ENCODE measurements around the gene SLIT1.

SLIT1 gene

GRCh38 chr10:97028126-97028831, 157.5 kb downstream of the SLIT1 start:
- Histone ChIP-seq H3K27me3 (ENCODE audit: control insufficient read depth in 5 of 5, insufficient read depth in 4 of 5, low read length in 5 of 5) (peaks cover 0 to 10% (median 0%) of the 10 kb centered on the region in 5 donors), H3K27ac (ENCODE audit: low read depth, low read length) (no peak overlapping the region), H3K9ac (ENCODE audit: low read length in 5 of 5) (no peak overlapping the region), H3K9me3 (ENCODE audit: control insufficient read depth in 5 of 5, low read length in 5 of 5) (no peaks in the 10 kb centered on the region), H3K4me3 (ENCODE audit: low read depth in 1 of 5, low read length in 5 of 5) (no peak overlapping the region), H3K4me1 (ENCODE audit: control insufficient read depth in 5 of 5, insufficient read depth in 5 of 5, low read length in 5 of 5) (peaks cover 2 to 20% (median 10%) of the 10 kb centered on the region in 5 donors), H3K36me3 (ENCODE audit: control insufficient read depth in 5 of 5, insufficient read depth in 5 of 5, low read length in 5 of 5) (no peaks in the 10 kb centered on the region)

- no peak overlapping the region for H3K9ac ChIP-seq (ENCODE audit: low read length in 5 of 5)
Measured at GRCh38 chr10:97025613-97026242, 160.0 kb downstream of the SLIT1 start.

DNA sequence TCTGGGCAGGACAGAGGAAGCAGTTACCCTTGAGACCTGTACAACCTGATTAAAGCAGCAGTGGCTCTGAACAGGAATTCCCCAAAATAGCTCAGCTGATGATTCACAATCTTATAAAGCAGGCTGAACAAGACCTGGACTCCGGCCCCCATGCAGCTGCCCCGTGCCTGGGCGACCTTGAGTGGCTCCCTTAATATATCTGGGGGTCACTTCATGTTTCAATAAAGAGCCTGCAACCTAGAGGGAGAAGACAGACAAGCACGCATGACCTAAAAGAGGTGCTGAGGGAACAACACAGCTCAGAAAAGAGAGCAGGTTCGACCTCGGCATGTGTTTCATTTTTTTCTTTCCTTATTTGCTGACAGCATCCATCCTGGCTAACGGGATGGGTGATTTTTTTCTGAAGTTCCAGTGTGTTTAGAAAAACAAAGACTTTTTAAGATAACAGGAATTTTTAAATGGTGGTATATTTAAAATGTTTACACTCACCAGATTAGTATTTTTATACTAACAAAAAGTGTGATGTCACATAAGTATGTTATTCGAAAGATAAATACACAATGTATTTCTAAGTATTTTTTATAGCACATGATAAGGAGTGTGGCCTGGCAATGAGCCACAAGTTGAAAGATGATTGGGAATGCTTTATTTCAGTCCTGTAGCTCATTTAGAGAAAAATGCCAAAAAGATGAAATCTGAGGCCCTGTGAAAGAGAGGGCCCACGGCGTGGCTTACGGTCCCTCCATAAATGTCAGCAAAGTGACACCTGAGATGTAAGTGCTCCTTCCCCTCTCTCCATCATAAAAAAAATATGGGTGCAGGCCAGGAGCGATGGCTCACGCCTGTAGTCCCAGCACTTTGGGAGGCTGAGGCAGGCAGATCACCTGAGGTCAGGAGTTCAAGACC, 161.3 kb downstream of the SLIT1 start:
- H3K9ac ChIP-seq (ENCODE audit: low read length in 5 of 5) = peak overlapping the region in 2 of 5 donors; percentile 10 to 52
- peaks cover 2 to 32% (median 21%) of the 10 kb centered on the region in 5 donors for H3K4me1 ChIP-seq (ENCODE audit: control insufficient read depth in 5 of 5, insufficient read depth in 5 of 5, low read length in 5 of 5)
- H3K27ac ChIP-seq (ENCODE audit: low read depth, low read length) = peak overlapping the region; percentile 84
- no peaks in the 10 kb centered on the region for H3K27me3 ChIP-seq (ENCODE audit: control insufficient read depth in 5 of 5, insufficient read depth in 4 of 5, low read length in 5 of 5)
- H3K4me3 ChIP-seq (ENCODE audit: low read depth in 1 of 5, low read length in 5 of 5) = peak overlapping the region in 1 of 5 donors; percentile 22
- H3K36me3 ChIP-seq (ENCODE audit: control insufficient read depth in 5 of 5, insufficient read depth in 5 of 5, low read length in 5 of 5) = no peaks in the 10 kb centered on the region
- no peaks in the 10 kb centered on the region for H3K9me3 ChIP-seq (ENCODE audit: control insufficient read depth in 5 of 5, low read length in 5 of 5)

More at GRCh38 chr10:97025613-97026242, 160.0 kb downstream of the SLIT1 start:
- Histone ChIP-seq H3K9me3 (ENCODE audit: control insufficient read depth in 5 of 5, low read length in 5 of 5) (no peaks in the 10 kb centered on the region), H3K4me1 (ENCODE audit: control insufficient read depth in 5 of 5, insufficient read depth in 5 of 5, low read length in 5 of 5) (peaks cover 2 to 27% (median 17%) of the 10 kb centered on the region in 5 donors), H3K27me3 (ENCODE audit: control insufficient read depth in 5 of 5, insufficient read depth in 4 of 5, low read length in 5 of 5) (peaks cover 0 to 4% (median 0%) of the 10 kb centered on the region in 5 donors), H3K27ac (ENCODE audit: low read depth, low read length) (no peak overlapping the region), H3K4me3 (ENCODE audit: low read depth in 1 of 5, low read length in 5 of 5) (no peak overlapping the region), H3K36me3 (ENCODE audit: control insufficient read depth in 5 of 5, insufficient read depth in 5 of 5, low read length in 5 of 5) (no peaks in the 10 kb centered on the region)

DNA sequence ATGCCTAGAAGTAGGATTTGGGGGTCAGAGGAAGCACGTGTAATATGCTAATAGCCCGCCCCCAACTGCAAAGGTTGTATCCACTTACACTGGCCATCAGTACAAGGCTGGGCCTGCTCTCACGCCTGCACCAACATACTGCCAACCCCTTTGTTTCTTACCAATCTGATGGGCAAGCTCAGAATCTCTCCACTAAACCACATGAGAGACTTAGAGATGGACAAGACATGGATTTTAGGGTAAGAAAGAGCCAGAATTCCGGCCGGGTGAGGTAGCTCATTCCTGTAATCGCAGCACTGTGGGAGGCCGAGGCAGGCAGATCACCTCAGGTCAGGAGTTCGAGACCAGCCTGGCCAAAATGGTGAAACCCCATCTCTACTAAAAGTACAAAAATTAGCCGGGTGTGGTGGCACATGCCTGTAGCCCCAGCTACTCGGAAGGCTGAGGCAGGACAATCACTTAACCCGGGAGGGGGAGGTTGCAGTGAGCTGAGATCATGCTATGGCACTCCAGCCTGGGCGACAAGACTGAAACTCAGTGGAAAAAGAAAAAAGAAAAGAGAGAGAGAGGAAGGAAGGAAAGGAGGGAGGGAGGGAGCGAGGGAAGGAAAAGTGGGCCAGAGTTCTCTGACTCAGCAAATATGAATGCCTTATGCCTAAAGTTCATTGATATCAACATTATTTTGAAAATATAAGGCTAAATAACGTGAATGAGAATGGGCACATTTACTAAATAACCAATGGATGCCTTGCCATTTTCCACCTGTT, 162.2 kb downstream of the SLIT1 start:
- Histone ChIP-seq H3K9ac (ENCODE audit: low read length in 5 of 5) (peak overlapping the region in 2 of 5 donors; percentile 13 to 52), H3K9me3 (ENCODE audit: control insufficient read depth in 5 of 5, low read length in 5 of 5) (no peaks in the 10 kb centered on the region), H3K4me1 (ENCODE audit: control insufficient read depth in 5 of 5, insufficient read depth in 5 of 5, low read length in 5 of 5) (peaks cover 2 to 32% (median 21%) of the 10 kb centered on the region in 5 donors), H3K36me3 (ENCODE audit: control insufficient read depth in 5 of 5, insufficient read depth in 5 of 5, low read length in 5 of 5) (no peaks in the 10 kb centered on the region), H3K27me3 (ENCODE audit: control insufficient read depth in 5 of 5, insufficient read depth in 4 of 5, low read length in 5 of 5) (no peaks in the 10 kb centered on the region), H3K27ac (ENCODE audit: low read depth, low read length) (peak overlapping the region; percentile 84), H3K4me3 (ENCODE audit: low read depth in 1 of 5, low read length in 5 of 5) (peak overlapping the region in 1 of 5 donors; percentile 22)

GRCh38 chr10:97022616-97023015, 163.1 kb downstream of the SLIT1 start:
- no peaks in the 10 kb centered on the region for H3K9me3 ChIP-seq (ENCODE audit: control insufficient read depth in 5 of 5, low read length in 5 of 5)
- no peaks in the 10 kb centered on the region for H3K36me3 ChIP-seq (ENCODE audit: control insufficient read depth in 5 of 5, insufficient read depth in 5 of 5, low read length in 5 of 5)
- no peaks in the 10 kb centered on the region for H3K27me3 ChIP-seq (ENCODE audit: control insufficient read depth in 5 of 5, insufficient read depth in 4 of 5, low read length in 5 of 5)
- peaks cover 2 to 32% (median 21%) of the 10 kb centered on the region in 5 donors for H3K4me1 ChIP-seq (ENCODE audit: control insufficient read depth in 5 of 5, insufficient read depth in 5 of 5, low read length in 5 of 5)
- no peak overlapping the region for H3K9ac ChIP-seq (ENCODE audit: low read length in 5 of 5)
- H3K27ac ChIP-seq (ENCODE audit: low read depth, low read length) = peak overlapping the region; percentile 84
- no peak overlapping the region for H3K4me3 ChIP-seq (ENCODE audit: low read depth in 1 of 5, low read length in 5 of 5)

- peak overlapping the region in 3 of 5 donors; percentile 2 to 37 (median 14) for H3K9ac ChIP-seq (ENCODE audit: low read length in 5 of 5)
Measured at GRCh38 chr10:97020452-97021400, 165.0 kb downstream of the SLIT1 start.

DNA sequence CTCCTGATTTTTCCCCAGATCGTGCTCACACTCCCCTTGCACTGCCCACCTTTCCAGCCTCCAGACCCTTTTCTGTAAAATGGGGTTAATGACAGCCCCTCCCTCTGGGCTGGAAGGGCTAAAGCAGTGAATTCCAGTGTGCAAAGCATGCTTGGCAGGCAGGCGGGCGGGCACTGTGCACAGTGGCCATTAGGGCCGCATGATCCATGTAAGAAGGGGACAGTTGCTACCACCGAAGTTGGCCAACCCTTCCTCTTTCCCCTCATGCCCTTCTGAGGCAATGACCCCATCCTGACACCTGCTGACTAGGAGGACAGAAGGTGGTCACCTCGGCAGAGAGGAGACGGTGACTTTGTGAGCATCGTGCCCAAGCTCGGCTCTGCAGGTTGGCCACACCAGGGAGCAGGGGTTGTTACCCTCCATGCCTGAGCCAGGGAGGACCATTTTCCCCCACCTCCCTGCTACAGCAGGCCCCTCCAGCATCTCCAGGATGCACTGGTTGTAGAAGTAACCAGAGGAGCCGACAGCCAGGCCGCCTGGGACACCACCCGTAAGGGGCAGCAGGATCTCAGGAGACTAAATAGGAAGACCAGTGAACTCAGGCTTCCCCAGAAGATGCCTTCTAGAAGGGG, 166.4 kb downstream of the SLIT1 start:
- Histone ChIP-seq H3K36me3 (ENCODE audit: control insufficient read depth in 5 of 5, insufficient read depth in 5 of 5, low read length in 5 of 5) (no peaks in the 10 kb centered on the region), H3K4me1 (ENCODE audit: control insufficient read depth in 5 of 5, insufficient read depth in 5 of 5, low read length in 5 of 5) (peaks cover 2 to 23% (median 18%) of the 10 kb centered on the region in 5 donors), H3K9ac (ENCODE audit: low read length in 5 of 5) (no peak overlapping the region)

More at GRCh38 chr10:97020452-97021400, 165.0 kb downstream of the SLIT1 start:
- peak overlapping the region; percentile 62 for H3K27ac ChIP-seq (ENCODE audit: low read depth, low read length)
- no peaks in the 10 kb centered on the region for H3K36me3 ChIP-seq (ENCODE audit: control insufficient read depth in 5 of 5, insufficient read depth in 5 of 5, low read length in 5 of 5)
- peaks cover 2 to 32% (median 21%) of the 10 kb centered on the region in 5 donors for H3K4me1 ChIP-seq (ENCODE audit: control insufficient read depth in 5 of 5, insufficient read depth in 5 of 5, low read length in 5 of 5)
- H3K27me3 ChIP-seq (ENCODE audit: control insufficient read depth in 5 of 5, insufficient read depth in 4 of 5, low read length in 5 of 5) = no peaks in the 10 kb centered on the region
- H3K4me3 ChIP-seq (ENCODE audit: low read depth in 1 of 5, low read length in 5 of 5) = no peak overlapping the region
- H3K9me3 ChIP-seq (ENCODE audit: control insufficient read depth in 5 of 5, low read length in 5 of 5) = no peaks in the 10 kb centered on the region

GRCh38 chr10:97018251-97019212, 167.2 kb downstream of the SLIT1 start:
- no peaks in the 10 kb centered on the region for H3K27me3 ChIP-seq (ENCODE audit: control insufficient read depth in 5 of 5, insufficient read depth in 4 of 5, low read length in 5 of 5)
- no peak overlapping the region for H3K9ac ChIP-seq (ENCODE audit: low read length in 5 of 5)
- no peak overlapping the region for H3K4me3 ChIP-seq (ENCODE audit: low read depth in 1 of 5, low read length in 5 of 5)
- H3K36me3 ChIP-seq (ENCODE audit: control insufficient read depth in 5 of 5, insufficient read depth in 5 of 5, low read length in 5 of 5) = no peaks in the 10 kb centered on the region
- peaks cover 0 to 15% (median 10%) of the 10 kb centered on the region in 5 donors for H3K4me1 ChIP-seq (ENCODE audit: control insufficient read depth in 5 of 5, insufficient read depth in 5 of 5, low read length in 5 of 5)
- H3K9me3 ChIP-seq (ENCODE audit: control insufficient read depth in 5 of 5, low read length in 5 of 5) = no peaks in the 10 kb centered on the region
- H3K27ac ChIP-seq (ENCODE audit: low read depth, low read length) = no peak overlapping the region

More for the DNA sequence above, 166.4 kb downstream of the SLIT1 start:
- H3K4me3 ChIP-seq (ENCODE audit: low read depth in 1 of 5, low read length in 5 of 5) = no peak overlapping the region
- no peaks in the 10 kb centered on the region for H3K9me3 ChIP-seq (ENCODE audit: control insufficient read depth in 5 of 5, low read length in 5 of 5)
- no peak overlapping the region for H3K27ac ChIP-seq (ENCODE audit: low read depth, low read length)
- no peaks in the 10 kb centered on the region for H3K27me3 ChIP-seq (ENCODE audit: control insufficient read depth in 5 of 5, insufficient read depth in 4 of 5, low read length in 5 of 5)

Data from subcutaneous abdominal adipose tissue (tissue), 5 donors.